CD1c-positive myeloid dendritic cell (primary cell): Measurements from ENCODE around the gene GPR156.
"Not testable (repeated sequence)": the region's sequence is repeated elsewhere in the genome, so short reads cannot be mapped to it uniquely, and the experiment has no call there.

Source experiments
- DNase-seq: peaks from one replicate; pipeline ENCODE4 v3.0.0-alpha.2; 2016; ENCODE audit errors: extremely low spot score

GPR156 gene

DNA sequence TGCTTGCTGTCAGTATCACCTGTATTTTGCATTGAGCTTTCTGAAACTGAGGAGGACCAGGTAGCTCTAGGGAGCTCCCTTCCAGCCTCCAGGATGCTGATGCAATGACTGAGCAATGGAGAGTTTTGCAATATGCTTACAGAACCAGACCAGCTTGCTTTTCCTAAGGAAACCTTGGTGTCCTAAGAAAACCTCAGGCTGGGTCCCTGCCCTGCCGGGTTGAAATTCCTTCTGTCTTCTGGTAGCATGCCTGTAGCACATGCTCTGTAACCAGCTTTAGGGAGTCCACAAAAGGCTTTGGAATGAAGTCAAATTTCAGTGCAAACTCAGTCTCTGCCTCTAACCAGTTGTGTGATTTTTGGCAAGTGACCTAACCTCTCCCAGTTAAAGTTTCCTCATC, 125.0 kb downstream of the GPR156 start:
- DNase-seq: no peak

DNA sequence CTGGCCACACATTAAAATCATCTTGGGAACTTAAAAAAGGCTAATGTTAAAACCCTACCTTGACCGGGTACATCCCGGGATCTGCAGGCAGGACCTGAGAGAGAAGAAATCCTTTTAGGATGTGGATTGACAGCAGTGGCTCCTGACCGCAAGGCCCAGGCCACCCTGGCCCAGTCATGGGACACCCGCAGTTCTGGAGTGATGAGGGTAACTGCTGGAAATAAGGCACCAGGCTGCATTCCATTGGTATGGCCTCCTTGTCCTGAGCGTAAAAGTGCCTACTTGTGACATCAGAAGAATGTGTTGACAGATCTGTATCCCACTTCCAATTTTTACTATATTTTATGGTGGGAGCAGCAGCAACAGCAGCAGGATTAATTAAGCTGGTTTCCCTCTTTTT, 127.3 kb downstream of the GPR156 start:
- no peak for DNase-seq

- DNase-seq: no peak
These were observed 127.9 kb downstream of the GPR156 start for GRCh38 chr3:120157113-120157512.

DNA sequence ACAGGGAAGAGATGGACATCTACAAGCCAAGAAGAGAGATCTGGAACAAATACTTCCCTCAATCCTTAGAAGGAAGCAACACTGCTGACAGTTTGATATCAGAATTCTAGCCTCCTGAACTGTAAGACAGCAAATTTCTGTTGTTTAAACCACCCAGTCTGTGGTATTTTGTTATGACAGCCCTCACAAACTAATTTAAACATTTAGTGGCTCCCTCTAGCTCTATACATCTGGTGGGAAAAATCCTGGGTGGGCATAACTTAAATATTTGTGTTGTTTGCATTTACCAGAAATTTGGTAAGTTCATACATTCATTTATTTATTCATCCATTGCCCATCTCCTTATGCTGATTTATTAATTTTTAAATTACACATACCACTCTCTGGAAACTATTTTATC, 128.3 kb downstream of the GPR156 start:
- no peak for DNase-seq

- DNase-seq: not testable (repeated sequence)
These were observed 129.3 kb downstream of the GPR156 start for GRCh38 chr3:120155694-120156093.

DNA sequence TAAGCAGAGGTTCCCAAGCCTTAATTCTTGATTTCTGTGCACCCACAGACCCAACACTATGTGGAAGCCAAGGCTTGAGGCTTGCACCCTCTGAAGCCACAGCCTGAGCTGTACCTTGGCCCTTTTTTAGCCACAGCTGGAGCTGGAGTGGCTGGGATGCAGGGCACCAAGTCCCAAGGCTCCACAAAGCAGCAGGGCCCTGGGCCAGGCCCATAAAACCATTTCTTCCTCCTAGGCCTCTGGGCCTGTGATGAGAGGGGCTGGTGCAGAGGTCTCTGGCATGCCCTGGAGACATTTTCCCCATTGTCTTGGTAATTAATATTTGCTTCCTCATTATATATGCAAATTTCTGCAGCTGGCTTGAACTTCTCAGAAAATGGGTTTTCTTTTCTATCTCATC, 129.9 kb downstream of the GPR156 start:
- no peak for DNase-seq

DNA sequence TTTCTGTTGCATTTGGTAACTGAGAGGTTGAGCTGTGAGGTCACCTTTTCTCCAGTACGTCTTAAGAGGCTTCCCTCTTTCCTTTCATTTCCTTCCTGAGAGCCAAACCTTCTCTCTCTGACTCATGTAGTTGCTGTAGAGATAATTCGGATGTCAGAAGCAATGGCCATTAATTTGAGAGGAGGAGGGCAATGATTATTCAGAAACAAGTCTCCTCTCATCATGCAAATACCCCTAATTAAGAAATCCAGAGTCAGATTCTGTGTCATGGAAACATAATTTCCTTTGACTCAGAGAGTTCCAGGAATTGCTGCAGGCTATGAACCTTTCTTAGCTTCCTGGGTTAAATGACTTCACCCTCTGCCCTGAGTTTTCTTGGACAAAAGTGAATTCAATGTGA, 131.7 kb downstream of the GPR156 start:
- no peak for DNase-seq

DNA sequence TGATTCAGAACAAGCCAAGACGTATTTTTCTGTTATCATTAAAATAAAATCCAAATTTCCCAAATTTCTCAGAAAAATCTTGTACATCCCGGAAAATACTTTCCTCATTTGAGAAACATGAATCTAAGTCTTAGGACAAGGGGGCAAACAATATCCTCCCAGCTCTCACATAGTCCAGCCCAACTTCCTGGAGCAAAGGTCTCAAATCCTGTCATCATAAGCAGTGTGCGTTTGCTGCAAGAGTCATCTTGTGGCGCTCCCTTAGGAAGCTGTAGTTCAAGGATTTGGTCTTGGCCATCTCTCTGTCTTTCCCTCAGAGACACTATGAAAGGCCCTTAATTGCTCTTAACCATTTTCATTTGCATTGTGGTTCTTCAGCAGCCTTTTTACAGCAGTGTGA, 133.2 kb downstream of the GPR156 start:
- no peak for DNase-seq

- no peak for DNase-seq
These were observed 136.7 kb downstream of the GPR156 start for GRCh38 chr3:120148187-120148949.

DNA sequence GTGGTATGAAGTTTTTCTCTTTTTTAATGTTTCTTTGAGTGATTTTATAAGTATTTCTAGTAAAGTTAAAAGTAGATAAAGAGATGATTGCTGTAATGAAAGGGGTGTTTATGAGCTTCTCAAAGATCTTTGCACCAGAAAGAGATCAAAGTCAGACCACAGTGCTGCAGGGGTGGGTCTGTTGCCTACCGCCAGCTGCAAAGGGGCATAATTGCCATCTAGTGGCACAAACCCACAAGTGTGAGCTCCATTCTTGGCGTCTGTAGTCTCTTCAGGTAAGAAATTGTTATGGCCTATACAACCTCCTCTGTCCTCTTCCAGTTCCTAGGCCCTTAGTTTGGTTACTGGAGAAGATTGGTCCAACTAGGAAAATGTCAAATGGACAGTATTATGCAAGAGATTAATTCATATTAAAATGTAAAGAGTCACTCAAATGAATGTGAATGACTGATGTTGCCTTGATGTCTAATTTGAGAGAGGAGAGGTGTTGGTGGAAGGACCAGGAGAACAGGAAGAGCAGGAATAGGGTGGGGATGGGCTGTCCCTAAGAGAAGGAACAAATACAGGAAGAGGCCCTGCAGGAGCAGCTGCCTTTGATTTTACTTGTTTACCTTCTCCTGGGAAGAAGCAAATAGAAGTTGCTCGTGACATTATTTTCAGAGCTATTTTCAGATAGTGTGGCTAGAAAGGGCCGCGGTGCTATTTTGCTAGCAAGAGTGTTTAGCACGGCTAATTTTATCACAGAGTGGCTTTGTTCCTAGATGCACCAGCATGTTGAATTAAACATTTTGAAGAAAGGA, 137.8 kb downstream of the GPR156 start:
- DNase-seq: peak; percentile 5

DNA sequence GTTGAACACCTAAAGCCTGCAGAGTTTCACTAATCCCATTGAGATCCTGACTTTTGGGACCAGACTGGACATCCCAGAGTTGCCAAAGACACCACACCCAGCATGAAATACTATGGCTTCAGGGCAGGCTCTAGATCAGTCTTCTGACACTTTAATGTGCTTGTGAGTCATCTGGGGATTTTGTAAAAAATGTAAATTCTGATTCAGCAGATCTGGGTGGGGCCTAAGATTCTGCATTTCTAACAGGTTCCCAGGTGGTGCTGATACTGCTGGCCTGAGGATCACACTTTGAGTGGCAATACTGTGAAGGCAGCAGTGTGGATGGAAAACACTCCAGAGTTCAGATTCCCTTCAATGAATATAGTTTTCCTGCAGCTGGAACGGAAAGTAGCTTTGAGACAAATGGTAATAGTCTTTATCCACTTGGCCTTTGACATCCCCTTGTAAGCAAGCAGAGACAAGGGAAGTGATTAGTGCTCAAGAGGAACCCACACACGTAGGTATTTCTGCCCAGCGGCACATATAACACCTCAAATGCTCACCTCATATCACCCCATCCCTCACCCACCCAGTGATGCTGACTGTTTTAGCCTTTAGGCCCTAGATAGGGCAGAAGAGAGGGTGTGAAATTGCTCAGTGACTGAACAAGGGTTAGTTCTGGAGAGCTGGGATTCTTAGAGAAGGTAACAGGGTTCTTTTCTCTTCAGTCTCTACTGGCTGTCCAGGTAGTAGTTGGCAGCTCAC, 139.3 kb downstream of the GPR156 start:
- no peak for DNase-seq

GRCh38 chr3:120144267-120144666, 140.8 kb downstream of the GPR156 start:
- DNase-seq: no peak

- DNase-seq: no peak
These were observed 141.3 kb downstream of the GPR156 start for GRCh38 chr3:120143676-120144075.

DNA sequence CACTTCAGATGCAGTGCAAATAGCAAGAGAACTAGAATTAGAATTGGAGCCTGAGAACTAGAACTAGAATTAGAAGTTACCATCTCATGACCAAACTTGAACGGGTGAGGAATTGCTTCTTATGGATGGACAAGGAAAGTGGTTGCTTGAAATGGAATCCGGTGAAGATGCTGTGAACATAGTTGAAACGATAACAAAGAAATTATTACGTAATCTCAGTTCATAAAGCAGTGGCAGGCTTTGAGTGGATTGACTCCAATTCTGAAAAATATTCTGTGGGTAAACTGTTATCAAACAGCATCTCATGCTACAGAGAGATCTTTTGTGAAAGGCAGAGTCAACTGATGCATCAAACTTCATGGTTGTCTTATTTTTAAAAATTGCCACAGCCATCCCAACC, 142.8 kb downstream of the GPR156 start:
- no peak for DNase-seq

DNA sequence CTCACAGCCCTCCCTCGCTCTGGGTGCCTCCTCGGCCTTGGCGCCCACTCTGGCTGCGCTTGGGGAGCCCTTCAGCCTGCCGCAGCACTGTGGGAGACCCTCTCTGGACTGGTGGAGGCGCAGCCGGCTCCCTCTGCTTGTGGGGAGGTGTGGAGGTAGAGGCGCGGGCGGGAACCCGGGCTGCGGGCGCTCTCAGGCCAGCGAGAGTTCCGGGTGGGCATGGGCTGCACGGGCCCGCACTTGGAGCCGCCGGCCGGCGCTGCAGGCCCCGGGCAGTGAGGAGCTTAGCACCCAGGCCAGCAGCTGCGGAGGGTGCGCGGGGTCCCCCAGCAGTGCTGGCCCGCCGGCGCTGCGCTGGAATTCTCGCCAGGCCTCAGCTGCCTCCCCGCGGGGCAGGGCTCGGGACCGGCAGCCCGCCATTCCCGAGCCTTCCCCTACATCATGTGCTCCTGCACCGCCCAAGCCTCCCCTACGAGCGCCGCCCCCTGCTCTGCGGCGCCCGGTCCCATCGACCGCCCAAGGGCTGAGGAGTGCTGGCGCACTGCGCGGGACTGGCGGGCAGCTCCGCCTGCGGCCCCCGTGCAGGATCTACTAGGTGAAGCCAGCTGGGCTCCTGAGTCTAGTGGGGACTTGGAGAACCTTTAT, 144.8 kb downstream of the GPR156 start:
- DNase-seq: no peak

DNA sequence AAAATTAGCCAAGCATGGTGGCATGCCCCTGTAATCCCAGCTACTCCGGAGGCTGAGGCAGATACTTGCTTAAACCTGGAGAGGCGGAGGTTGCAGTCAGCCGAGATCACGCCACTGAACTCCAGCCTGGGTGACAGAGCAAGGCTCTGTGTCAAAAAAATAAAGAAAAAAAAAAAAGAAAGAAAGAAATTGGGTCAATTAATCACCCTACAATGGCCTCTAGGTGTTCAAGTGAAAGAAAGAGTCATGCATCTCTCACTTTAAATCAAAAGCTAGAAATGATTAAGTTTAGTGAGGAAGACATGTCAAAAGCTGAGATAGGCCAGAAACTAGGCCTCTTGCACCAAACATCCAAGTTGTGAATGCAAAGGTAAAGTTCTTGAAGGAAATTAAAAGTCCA, 145.9 kb downstream of the GPR156 start:
- no peak for DNase-seq

- DNase-seq: no peak
These were observed 147.5 kb downstream of the GPR156 start for GRCh38 chr3:120137548-120137947.

DNA sequence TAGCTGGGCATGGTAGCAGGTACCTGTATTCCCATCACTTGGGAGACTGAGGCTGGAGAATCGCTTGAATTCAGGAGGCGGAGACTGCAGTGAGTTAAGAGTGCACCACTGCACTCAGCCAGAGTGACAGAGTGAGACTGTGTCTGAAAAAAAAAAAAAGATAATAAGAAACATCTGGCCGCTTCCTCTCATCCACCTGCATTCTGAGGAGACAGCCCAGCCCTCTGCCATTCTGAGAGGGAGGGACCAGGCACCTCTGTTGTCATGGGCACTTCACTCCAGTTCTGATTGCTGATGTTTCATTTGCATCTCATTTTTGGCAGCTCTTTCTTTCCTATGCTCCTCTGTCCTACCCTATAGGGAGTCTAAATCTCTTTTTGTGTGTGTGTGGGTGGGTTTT, 154.4 kb downstream of the GPR156 start:
- DNase-seq: no peak

DNA sequence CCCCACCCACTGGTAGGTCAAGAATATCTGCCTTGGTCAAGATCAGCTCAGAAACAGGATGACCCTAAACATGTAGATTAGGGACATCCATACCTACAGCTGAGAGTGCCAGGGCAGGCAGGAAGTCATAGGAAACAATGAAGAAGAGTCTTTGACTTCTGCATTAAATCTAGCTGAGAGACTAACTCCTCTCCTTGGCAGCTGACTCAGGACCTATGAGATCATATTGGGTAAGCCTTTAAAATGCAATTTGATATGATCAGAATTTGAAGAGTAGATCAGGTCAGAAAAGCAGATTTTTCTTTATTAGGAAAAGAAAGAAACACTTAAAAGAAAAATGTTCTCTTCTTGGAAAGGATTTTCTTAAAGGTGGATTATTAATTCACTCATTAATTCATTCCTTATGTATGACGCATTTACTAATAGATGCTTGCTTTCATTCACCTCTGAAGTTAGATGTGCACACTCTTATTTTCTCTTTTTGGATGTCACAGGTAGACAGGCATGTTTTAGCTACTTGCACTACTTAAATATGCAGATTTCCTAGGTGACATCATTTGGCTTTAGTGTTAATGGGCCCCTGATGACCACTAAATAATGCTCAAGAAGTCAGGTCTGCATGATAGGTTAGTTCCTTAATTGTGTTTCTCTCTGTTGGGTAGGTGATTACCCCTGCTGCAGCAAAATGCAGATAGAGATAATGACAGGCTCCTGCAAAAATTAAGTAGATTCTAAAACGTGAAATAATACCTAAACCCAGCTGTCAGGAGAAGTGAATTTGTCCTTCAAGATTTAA, 155.1 kb downstream of the GPR156 start:
- DNase-seq: no peak

GRCh38 chr3:120129051-120129450, 156.0 kb downstream of the GPR156 start:
- DNase-seq: no peak

DNA sequence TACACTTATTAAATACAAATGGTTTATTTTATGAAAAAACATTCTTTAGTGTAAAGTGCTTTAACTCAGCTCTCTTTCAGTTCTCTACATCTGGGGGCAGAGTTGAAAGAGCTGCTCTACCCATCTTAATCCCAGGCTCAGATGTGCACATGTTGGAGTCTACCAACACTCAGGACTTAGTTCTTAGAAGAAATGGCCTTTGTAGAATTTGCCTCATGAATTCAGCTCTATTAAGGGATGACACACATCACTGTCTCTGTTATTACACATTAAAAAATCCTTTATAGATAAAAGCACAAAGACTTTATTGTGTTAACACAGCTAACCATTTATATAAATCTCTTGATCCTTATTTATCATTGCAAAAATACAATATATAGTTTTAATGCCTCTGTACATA, 159.0 kb downstream of the GPR156 start:
- DNase-seq: no peak
